ENCODE data around the gene TMED6. TPM values are rescaled to one million over a fixed set of nuclear protein-coding genes. Genes with fewer than 3 reads are reported as not detected.

TMED6 gene
- total and polyA plus RNA-seq, 12 donors = 0.32 to 0.41 (median 0.37) TPM; not detected in 7

- DNase-seq (no peak), ATAC-seq (no peak)
Measured at GRCh38 chr16:69316595-69317034, 35.0 kb downstream of the TMED6 start.

DNA sequence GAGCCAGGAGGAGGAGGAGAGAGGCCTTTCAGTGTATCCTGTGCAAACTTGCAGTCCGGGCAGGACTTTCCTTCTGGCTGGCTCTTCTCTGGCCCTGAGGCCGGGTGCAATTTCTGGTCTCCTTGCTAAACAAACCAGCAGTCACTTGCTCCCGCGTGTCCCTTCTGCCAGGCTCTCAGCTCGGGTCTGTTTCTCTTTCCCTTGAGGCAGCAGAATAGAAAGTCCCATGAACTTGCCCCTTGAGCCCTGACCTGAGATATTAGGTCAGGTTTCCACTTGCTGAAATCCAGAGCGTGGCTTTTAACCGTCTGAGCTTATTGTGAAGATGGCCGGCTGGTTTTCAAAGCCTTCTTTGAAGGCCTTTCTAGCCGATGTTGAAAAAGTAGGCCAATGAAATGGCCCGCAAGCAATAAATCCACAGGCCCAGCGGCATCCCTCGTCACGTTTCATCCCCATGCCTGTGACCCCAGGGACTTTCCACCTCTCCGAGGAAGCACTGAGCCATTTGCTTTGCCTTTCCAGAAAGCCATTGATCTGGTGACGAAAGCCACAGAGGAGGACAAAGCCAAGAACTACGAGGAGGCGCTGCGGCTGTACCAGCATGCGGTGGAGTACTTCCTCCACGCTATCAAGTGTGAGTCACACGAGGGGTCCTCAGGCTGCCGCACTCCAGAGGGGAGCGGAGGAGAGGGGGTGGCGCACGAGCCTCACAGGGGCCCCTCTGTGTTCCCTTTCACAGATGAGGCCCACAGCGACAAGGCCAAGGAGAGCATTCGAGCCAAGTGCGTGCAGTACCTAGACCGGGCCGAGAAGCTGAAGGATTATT, 35.9 kb downstream of the TMED6 start:
- Histone ChIP-seq H3K27ac (no peak overlapping the region), H3K4me3 (no peak overlapping the region), H3K4me1 (peaks cover 5 to 38% (median 21%) of the 10 kb centered on the region in 9 donors), H3K27me3 (no peaks in the 10 kb centered on the region), H3K36me3 (peaks cover 4 to 77% (median 42%) of the 10 kb centered on the region in 9 donors), H3K9me3 (no peaks in the 10 kb centered on the region)
- ATAC-seq = no peak
- TF ChIP-seq CTCF (IDR thresholded peaks at IDR 0.05) = no peak
- 82 to 85% methylated on average over 30 of the region's 30 CpGs for WGBS, 2 donors
- intact Hi-C loops (cut with DNase I) = no loop called here
- DNase-seq = no peak

More at GRCh38 chr16:69316595-69317034, 35.0 kb downstream of the TMED6 start:
- TF ChIP-seq CTCF (IDR thresholded peaks at IDR 0.05) = no peak
- no peak overlapping the region for H3K27ac ChIP-seq
- WGBS, 2 donors = 91 to 94% methylated on average over 17 of the region's 17 CpGs
- no peaks in the 10 kb centered on the region for H3K9me3 ChIP-seq
- intact Hi-C loops (cut with DNase I) = no loop called here
- no peak overlapping the region for H3K4me3 ChIP-seq
- no peaks in the 10 kb centered on the region for H3K27me3 ChIP-seq
- H3K36me3 ChIP-seq = peaks cover 9 to 87% (median 51%) of the 10 kb centered on the region in 9 donors
- H3K4me1 ChIP-seq = peaks cover 5 to 37% (median 19%) of the 10 kb centered on the region in 9 donors

DNA sequence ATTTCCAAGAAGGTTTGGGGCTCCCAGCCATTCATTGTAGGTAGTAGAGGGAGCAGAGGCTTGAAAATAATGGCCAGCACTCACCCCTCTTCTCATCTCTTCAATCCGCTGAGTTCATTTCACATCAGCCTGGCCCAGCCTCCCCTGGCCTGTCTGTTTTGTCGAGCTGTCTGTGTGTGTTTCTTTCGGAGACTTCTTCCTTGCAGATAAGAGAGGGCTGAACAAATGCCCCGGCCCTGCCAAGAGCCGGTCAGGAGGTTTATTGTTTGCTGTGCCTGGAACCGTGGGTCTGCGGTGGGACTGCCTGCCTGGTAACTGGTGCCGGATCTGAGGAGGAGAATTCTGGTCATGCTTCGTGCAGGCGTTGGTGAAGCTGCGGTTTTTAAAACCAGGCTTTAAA, 37.1 kb downstream of the TMED6 start:
- Histone ChIP-seq H3K4me3 (no peak overlapping the region), H3K27ac (no peak overlapping the region), H3K9me3 (no peaks in the 10 kb centered on the region), H3K27me3 (no peaks in the 10 kb centered on the region), H3K36me3 (peaks cover 0 to 66% (median 30%) of the 10 kb centered on the region in 9 donors), H3K4me1 (peaks cover 5 to 44% (median 25%) of the 10 kb centered on the region in 9 donors)
- 71% methylated on average over 11 of the region's 11 CpGs for WGBS, 2 donors
- intact Hi-C loops (cut with DNase I) = no loop called here
- no peak for ATAC-seq
- no peak for TF ChIP-seq CTCF (IDR thresholded peaks at IDR 0.05)
- DNase-seq = no peak

DNA sequence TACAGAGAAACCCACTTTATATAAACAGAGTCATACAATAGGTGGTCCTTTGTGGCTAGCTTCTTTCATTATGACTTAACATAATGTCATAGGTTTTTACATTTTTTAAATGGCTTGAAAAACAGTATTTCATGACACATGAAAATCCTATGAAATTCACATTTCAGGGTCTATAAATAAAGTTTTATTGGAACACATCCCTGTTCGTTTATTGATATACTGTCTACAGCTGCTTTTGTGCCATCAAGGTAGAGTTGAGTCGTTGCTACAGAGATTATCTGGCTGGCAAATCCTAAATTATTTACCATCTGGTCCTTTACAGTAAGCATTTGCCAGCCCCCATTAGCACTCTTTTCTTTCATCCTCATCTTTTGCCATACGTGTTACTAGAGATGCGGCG, 38.1 kb downstream of the TMED6 start:
- Histone ChIP-seq H3K36me3 (peaks cover 0 to 55% (median 19%) of the 10 kb centered on the region in 9 donors), H3K9me3 (no peaks in the 10 kb centered on the region), H3K27ac (no peak overlapping the region), H3K4me3 (no peak overlapping the region), H3K27me3 (no peaks in the 10 kb centered on the region), H3K4me1 (peaks cover 5 to 44% (median 25%) of the 10 kb centered on the region in 9 donors)
- no peak for TF ChIP-seq CTCF (IDR thresholded peaks at IDR 0.05)
- no peak for ATAC-seq
- DNase-seq = no peak
- WGBS, 2 donors = 92 to 93% methylated on average over 5 of the region's 5 CpGs
- intact Hi-C loops (cut with DNase I) = no loop called here
